Effector memory CD8-positive, alpha-beta T cell (primary cell): Measurements from ENCODE around the gene DUSP21.
A peak's percentile ranks its signal among the peaks of the same experiment; 100 is the strongest.
"Not testable (repeated sequence)": the region's sequence is repeated elsewhere in the genome, so short reads cannot be mapped to it uniquely, and the experiment has no call there.

Experiments
- ATAC-seq: fragments of 150-1000 bp; cut with Tn5 transposase; replicated peaks from 2 replicates; pipeline ENCODE4 v1.10.0; 2021; ENCODE audit warnings: mild to moderate bottlenecking, moderate library complexity
- DNase-seq, 3 experiments: peaks; one replicate each; pipeline ENCODE4 v3.0.0; 2021
- H3K27ac Mint-ChIP-seq, 2 donors: one replicate each; pipeline ENCODE4 v1.8.0; 2022; ENCODE audit warnings: mild to moderate bottlenecking in 2 of 2, mixed read lengths in 2 of 2, moderate library complexity in 2 of 2
- H3K27me3 Mint-ChIP-seq, 2 donors: one replicate each; pipeline ENCODE4 v1.8.0; 2022; ENCODE audit warnings: mixed read lengths in 2 of 2
- H3K36me3 Mint-ChIP-seq: one replicate; pipeline ENCODE4 v1.8.0; 2022; ENCODE audit warnings: mild to moderate bottlenecking, moderate library complexity, mixed read lengths; ENCODE audit not compliant: insufficient read depth
- H3K4me1 Mint-ChIP-seq, 2 donors: one replicate each; pipeline ENCODE4 v1.8.0; 2022; ENCODE audit warnings: low read depth in 2 of 2, mixed read lengths in 2 of 2
- H3K4me3 Mint-ChIP-seq, 2 donors: one replicate each; pipeline ENCODE4 v1.8.0; 2022; ENCODE audit warnings: mild to moderate bottlenecking in 2 of 2, mixed read lengths in 2 of 2, moderate library complexity in 2 of 2
- H3K9me3 Mint-ChIP-seq, 2 donors: one replicate each; pipeline ENCODE4 v1.8.0; 2022; ENCODE audit warnings: mixed read lengths in 2 of 2

DUSP21 gene

DNA sequence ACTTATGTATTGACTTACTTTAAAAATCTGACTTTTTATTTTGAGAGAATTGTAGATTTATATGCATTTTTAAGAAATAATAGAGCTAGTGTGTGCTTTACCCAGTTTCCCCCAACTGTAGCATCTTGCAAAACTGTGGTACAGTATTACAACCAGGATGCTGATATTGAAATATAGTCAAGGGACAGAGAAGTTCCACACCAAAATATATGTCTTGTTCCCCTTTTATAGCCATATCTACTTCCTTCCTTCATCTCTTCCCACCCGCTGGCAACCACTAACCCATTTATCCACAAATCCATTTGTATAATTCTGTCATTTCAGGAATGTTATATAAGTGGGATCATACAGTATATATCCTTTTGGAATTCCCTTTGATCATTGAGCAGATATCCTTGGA is 46.0 kb downstream of the DUSP21 start:
- DNase-seq = no peak
- Mint-ChIP-seq H3K36me3 (peaks cover 25% of the 10 kb centered on the region), H3K4me3 (peak overlapping the region in 1 of 2 donors; percentile 21), H3K9me3 (no peaks in the 10 kb centered on the region), H3K27me3 (no peaks in the 10 kb centered on the region), H3K27ac (no peak overlapping the region), H3K4me1 (peaks cover 16 to 34% of the 10 kb centered on the region in 2 donors)
- ATAC-seq = no peak

DNA sequence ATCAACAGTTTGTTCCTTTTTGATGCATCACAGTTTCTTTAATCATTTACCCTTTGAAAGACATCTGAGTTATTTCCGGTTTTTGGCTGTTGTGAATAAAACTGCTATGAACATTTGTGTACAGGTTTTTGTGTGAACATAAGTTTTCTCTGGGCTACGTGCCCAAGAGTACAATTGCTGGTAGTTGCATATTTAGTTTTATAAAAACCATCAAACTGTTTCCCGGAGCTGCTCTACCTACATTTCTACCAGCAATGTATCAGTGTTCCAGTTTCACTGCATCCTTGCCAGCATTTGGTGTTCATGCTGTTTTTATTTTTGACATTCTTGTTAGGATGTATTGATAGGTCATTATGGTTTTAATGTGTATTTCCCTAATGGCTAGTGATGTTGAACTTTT is 46.4 kb downstream of the DUSP21 start:
- peak overlapping the region in 1 of 2 donors; percentile 21 for H3K4me3 Mint-ChIP-seq
- H3K9me3 Mint-ChIP-seq = no peaks in the 10 kb centered on the region
- no peak overlapping the region for H3K27ac Mint-ChIP-seq
- ATAC-seq (no peak), DNase-seq (no peak)
- H3K4me1 Mint-ChIP-seq = peaks cover 13 to 33% of the 10 kb centered on the region in 2 donors
- no peaks in the 10 kb centered on the region for H3K27me3 Mint-ChIP-seq
- peaks cover 25% of the 10 kb centered on the region for H3K36me3 Mint-ChIP-seq

DNA sequence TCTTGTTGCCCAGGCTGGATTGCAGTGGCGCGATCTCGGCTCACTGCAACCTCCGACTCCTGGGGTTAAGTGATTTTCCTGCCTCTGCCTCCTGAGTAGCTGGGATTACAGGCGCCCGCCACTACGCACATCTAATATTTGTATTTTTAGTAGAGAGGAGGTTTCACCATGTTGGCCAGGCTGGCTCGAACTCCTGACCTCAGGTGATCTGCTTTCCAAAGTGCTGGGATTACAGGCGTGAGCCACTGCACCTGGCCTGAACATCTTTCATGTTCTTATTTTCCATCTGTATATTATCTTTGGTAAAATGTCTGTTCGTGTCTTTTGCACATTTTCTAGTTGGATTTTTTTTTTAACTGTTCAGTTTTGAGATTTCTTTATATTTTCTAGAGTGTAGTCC is 46.9 kb downstream of the DUSP21 start:
- ATAC-seq, H3K9me3 Mint-ChIP-seq, DNase-seq, H3K4me3 Mint-ChIP-seq, H3K27ac Mint-ChIP-seq, H3K27me3 Mint-ChIP-seq: not testable (repeated sequence)
- peaks cover 25% of the 10 kb centered on the region for H3K36me3 Mint-ChIP-seq
- peaks cover 16 to 35% of the 10 kb centered on the region in 2 donors for H3K4me1 Mint-ChIP-seq

DNA sequence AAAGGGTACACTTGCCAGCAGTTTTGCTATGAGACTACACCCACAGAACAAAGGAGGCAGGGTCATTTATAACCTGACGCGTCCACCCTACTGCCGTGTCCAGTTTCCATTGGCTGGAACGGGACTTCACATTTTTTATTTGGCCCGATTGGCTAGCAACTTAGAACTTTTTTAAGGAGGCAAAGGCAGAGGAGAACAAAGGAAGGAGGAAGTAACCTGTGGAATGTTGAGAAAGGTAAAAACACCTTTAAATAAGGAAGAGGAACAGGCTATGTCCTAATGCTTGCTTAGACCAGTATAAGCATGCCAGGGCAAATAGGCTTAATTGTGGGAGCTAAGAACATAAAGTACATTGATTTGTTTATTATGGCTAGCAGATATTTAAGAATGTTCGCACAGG is 47.8 kb downstream of the DUSP21 start:
- H3K27ac Mint-ChIP-seq = peak overlapping the region in 1 of 2 donors; percentile 73
- no peaks in the 10 kb centered on the region for H3K9me3 Mint-ChIP-seq
- H3K4me1 Mint-ChIP-seq = peaks cover 16 to 35% of the 10 kb centered on the region in 2 donors
- H3K36me3 Mint-ChIP-seq = peaks cover 24% of the 10 kb centered on the region
- H3K4me3 Mint-ChIP-seq = no peak overlapping the region
- ATAC-seq = no peak
- no peaks in the 10 kb centered on the region for H3K27me3 Mint-ChIP-seq
- DNase-seq = no peak
